Retina (tissue), 1 donor: ENCODE measurements around the gene WIPI1.
"Not testable (repeated sequence)": the region's sequence is repeated elsewhere in the genome, so short reads cannot be mapped to it uniquely, and the experiment has no call there.

ENCODE experiments used
- DNase-seq: peaks from one replicate; pipeline ENCODE4 v3.0.0-alpha.2; 2016

Gene WIPI1

DNA sequence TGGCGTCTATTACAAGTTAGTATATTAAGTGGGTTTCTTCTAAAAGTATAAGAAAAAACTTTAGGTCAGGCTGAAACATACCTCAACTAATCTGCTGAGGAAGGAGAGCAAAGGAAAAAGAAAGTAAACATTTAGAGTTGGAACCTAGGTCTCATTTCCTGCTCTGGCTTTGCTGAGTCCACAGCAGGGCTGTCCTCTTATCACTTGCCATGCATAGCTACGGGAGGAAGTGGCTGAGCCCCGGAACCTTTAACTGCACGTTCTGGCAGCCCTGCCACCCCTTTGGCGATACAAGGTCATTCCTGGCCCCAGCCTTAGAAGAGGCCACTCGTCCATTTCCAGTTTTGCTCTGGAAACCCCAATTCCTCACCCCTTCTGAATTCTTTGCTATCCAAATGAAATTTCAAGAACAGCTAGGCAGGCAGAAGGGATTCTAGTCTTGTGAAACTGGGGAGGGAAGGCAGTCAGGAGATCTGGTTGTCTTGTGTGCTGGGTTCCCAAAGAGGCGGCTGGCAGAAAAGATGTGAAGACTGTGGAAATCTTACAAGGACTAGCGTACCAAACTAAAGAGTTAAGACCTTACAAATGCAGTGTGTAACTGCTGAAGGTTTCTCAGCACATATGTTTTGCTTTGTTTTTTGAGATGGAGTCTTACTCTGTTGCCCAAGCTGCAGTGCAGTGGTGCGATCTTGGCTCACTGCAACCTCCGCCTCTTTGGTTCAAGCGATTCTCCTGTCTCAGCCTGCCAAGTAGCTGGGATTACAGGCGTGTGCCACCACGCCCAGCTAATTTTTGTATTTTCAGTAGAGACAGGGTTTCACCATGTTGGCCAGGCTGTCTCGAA, 19.1 kb downstream of the WIPI1 start:
- DNase-seq: no peak

DNA sequence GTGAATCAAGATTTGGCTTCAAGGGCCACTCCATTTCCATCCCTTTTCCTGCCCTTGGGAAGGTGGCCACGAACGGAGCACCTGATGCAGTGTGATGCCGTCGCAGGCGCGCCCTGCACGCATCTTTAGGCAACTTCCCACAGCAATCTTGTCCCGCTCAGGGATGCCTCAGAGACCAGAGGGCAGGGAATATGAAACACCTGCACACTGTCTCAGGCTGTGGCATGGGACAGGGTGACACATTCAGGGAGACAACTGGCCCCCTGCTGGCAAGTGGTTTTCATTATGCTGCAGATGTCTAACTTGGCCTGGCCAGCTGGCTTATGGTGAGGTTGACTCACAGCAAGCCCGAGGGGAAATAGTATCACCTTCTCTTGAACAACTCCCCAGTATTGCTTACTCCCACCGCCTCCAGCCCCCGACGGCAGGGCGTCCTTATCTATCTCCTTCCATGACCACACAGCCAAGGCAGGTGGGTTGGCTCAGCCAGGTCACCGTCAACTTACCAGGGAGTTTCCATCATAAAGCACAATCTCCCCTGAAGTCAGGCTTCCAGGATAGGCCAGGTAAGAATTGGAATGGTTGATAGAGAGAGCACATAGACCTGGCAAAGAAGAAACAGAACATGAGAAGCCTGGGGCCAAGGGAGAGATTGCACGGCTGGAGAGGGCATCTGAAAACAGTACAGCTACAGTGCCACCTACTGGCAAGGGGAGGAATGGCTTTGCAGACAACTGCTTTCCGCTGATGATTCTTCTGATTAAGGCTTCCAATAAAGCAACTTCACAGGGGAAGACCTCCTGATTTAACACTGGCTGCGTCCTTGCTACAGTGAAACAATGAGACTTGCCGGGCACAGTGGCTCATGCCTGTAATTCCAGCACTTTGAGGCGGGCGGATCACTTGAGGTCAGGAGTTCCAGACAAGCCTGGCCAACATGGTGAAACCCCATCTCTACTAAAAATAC, 21.1 kb downstream of the WIPI1 start:
- DNase-seq: peak; percentile 81

DNA sequence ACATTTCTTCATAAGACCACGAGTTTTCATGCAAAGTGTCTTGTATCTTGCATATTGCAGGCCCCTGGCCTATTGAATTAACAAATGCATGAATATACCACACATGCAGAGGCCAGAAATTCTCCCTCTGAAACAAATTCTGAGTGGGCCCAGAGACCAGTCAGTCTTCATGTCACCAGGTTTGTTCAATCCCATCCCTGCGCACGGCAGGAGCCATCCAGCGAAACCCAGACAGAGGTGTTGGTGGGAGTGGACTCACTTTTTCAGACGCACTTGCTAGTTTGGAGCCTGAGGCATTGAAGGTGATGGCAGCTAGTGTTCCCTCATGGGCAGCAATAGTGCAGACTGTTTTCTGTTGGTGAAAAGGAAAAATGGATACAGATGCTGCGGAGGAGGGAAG, 21.9 kb downstream of the WIPI1 start:
- no peak for DNase-seq

DNA sequence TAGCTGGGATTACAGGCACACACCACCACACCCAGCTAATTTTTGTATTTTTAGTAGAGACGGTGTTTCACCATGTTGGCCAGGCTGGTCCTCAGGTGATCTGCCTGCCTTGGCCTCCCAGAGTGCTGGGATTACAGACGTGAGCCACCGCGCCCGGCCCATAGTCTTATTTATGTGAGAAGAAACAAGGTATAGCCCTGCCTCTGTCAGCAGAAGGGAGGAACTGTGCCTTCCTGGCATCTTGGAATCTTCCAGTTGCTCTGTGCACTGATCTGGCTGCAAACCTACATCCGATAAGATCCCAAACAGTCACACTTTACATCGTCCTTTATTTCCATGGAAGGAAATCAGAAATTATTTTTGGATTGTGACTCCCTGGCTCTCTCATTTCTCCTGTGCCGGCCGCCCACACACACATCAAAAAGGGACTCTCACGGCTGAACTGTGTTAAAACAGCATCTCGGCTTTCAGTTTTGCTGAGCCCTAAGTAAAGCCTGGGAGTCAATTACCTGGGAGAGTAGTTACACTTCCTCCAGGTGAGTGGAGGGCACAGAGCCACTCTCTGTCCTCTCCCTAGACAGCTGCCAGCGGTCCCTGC, 23.3 kb downstream of the WIPI1 start:
- no peak for DNase-seq

DNA sequence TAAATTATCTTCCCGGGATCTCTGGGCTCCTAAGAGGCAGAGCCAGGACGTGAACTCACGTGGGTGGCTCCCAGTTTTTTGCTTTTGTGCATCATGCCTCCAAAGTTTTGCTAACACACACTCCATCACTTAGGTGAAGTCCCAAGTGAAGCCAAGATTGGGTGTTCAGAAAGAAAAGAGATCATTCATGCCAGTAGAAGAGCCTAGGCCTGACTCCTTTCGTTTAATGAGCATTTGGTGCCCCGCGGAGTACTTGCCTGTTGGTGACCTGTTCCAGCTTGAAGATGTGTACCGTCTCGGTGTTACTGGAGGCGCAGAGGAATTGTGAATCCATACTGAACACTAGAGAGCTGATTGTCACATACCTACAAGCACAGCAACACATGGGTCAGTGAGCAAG, 24.1 kb downstream of the WIPI1 start:
- DNase-seq: no peak

DNA sequence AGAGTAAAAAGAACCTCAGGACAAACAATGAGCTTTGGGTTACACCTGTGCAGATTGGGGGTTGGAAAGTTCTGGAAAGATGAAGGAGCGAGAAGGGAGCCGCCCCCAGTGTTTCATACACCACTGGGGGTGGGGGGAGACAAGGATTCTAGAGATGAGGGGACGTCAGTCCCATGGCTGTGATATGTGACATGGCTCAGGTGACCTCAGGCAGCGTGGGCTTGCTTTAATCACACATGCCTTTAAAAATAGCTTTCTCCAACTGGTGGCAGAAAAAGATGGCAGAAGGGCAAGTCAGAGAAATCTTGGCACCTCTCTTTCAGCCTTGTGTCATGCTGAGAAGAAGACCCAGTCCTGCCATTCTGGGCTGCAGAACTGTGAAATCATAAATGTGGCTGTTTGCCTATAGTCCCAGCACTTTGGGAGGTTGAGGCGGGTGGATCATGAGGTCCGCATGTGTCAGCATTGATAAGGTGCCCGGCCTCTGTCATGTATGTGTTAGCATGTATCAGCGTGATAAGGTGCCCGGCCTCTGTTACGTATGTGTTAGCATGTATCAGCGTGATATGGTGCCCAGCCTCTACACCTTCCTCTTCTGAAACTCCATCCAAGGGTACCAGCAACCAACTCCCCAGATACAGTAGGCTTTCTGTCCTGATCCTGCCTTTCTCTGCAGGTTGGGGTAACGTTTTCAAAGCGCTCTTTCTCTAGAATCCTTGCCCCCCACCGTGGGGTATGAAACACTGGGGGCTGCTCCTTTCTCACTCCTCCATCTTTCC, 25.0 kb downstream of the WIPI1 start:
- no peak for DNase-seq

DNA sequence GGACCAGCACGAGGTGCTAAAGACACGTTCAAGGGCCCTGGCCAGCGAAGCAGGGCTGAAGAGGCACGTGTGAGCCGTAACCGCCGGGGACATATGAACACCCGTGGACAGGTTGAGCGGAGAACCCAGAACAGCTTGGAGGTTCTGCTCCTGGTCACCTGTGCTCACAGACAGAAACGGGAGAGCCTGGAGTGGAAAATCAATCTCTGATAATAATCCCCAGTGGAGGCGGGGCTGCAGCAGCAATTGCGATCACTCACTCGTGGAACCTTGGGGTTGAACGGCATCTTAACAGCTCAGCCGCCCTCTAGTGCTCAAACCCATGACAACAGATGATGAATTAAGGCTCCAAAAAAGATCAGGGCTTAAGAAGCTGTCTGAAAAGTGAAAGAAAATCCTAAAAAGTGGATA, 25.6 kb downstream of the WIPI1 start:
- peak; percentile 40 for DNase-seq

DNA sequence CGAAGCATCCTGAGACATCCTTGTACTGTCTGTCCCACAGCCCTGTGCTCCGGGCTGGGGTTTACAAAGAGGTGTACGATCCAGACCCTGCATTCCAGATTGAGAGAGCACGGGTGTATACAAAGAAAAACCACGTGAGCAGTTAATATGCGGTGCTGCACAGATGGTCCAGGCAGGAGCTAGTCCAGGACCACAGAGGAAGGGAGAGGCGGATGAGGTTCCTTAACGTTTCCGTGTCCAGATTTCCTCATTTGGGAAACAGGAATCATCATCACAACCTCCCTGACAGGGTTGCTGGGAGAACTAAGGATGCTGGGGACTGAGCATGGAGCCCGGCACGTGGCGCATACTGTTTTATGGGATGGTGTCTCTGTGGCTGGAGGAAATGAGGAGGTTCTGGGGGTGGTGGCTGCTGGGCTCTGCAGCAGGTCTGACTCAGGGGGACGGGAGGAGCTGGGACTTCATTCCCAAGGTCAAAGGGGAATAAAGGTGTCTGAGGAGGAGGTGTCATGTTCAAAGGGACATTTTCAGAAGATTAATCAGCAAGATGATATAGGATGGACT, 26.2 kb downstream of the WIPI1 start:
- no peak for DNase-seq

DNA sequence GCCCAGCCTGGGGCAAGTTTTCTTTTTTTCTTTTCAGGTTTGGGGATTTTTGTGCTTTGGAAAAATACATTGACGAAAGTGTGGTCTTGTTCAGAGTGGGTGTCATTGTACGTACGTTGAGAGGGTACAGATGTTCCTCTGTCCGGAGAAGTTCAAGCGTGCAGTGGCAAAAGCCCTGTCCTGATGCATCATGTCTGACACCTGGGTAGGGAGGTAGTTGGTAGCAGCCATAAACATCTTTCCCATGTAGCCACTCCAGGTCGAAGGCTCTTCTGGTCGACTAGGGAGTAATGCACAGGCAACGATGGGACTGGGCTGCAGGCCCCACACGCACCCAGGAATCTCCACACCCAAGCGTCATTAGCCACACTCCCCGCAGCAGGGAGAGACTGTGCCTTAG, 27.4 kb downstream of the WIPI1 start:
- no peak for DNase-seq

DNA sequence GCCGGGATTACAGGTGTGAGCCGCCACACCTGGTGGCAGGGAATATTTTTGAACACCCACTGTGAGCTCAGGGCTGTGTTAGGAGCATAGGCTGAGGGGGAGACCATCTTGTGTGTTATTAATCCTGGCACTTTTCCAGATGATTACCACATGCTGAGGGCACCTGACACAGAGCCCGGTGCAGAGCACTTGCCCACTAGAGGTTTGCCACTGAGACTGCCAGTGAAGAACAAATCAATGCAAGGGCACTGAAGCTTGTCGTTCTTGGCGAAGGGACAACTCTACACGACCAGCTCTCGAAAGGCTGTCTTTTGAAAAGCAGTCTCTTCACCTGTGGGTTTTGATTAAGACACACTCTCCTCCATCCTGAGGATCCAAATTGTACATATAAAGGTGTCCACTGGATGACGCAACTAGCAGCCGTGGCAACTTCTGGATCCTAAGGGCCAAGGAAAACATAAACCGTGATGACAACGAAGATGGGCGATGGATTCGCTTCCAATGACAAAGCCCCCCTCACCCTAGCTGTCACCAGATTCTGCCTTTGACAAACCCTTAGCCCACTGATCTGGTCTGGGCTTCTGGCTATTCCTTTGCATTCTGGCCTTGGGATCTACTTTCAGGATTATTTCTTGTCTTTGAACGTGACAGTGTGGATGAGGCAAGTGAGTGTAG, 28.7 kb downstream of the WIPI1 start:
- DNase-seq: no peak

DNA sequence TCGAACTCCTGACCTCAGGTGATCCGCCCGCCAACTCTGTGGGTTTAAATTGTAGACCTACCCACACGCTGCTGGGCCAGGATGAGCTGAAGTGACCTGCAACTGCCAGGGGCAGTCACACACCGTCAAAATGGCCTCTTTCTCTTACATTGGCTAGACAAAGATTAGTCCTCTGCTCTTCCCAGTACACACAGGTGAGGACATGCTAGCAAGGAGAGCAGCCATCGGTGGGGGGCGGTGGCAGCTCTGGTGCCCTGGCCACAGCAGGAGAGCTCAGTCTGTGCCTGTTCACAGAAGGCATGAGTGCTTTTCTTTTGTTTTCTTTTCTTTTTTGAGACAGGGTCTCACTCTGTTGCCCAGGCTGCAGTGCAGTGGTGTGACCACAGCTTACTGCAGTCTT, 29.7 kb downstream of the WIPI1 start:
- DNase-seq: no peak

DNA sequence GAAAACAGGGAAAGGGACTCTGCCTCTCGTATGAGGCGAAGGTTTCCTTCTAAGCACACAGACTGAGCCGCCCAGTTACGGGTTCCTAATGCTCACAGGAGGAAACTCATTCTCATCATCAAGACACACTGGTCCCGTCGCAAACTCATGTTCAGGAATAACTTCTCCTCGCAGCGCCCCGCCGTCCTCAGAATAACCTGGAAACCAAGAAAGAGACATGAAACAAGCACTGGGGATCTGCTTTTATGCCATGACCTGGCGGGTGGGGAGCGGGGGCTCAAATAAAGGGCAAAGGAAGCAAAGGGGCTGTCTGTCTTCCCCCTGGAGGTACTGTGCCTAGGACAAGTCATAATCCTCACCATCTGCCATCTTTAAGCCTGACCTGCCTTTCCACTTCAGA, 31.3 kb downstream of the WIPI1 start:
- no peak for DNase-seq

DNA sequence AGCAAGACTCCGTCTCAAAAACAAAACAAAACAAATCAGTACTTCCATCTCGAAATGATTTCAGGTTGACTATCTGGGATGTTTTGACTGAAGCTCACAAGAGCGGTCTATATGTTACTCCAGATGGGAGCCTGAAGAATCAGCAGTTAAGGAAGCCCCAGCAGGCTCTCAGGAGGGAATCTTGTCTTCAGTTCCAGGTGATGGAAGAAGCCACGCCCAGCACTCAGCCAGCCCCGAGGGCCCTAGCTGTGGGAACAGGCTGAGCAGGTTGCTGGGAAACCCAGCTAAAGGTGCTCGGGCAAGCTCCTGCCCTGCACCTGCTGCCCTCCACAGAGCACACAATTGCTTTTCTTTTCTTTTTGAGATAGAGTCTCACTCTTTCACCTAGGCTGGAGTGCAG, 32.4 kb downstream of the WIPI1 start:
- no peak for DNase-seq

DNA sequence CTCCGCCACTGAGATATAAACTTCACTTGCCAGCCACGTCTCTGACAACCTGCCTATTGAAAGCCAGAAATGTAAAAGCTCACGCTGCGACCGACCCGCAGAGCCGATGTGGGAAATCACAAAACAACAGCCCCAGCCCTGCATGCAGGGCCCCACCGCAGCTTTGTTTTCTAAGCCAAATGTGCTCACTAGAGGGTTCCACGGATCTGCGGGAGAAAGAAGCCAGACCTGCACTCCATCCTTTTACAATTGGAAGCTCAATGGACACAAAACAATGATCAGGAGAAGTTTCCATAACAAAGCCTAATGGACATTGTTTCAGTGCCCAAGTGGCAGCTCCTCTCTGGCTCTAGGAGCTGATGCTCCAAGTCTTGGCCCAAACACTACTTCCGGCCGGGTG, 33.1 kb downstream of the WIPI1 start:
- no peak for DNase-seq

DNA sequence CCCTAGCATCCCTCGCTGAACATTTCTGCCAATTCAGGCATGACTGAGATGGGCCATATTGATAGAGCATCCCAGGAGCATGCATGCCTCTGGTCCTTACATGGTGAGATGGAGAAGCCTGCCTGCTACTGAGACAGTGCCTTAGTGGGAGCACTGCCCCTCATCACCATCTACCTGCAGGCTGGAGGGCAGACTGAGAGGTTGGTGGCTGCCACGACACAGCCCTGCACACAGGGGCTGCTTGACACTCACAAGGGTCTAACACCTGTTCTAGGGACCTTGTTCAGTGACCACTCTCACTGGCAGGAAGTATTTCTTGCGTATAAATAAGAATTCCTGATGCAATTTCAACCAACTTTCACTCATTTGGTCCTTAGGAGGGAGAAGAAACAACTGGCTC, 34.0 kb downstream of the WIPI1 start:
- DNase-seq: no peak

DNA sequence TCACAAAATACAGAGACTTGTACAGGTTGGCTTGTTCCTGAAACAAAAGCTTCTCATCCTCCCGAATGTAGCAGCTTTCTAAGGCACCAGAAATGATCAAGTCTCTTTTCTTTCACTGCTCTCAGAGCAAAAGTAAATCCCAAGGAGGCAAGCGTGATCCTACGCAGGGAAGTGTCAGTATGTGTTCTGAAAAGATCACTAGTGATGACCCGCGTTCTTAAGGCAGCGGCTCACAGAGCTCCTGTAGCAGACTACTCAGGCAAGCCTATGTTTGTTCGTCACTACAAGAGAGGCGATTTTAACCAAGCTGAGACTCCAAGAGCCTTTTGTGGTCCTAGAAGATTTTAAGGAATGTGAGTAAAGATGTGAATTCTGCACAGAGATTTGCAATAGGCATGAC, 34.5 kb downstream of the WIPI1 start:
- no peak for DNase-seq

DNA sequence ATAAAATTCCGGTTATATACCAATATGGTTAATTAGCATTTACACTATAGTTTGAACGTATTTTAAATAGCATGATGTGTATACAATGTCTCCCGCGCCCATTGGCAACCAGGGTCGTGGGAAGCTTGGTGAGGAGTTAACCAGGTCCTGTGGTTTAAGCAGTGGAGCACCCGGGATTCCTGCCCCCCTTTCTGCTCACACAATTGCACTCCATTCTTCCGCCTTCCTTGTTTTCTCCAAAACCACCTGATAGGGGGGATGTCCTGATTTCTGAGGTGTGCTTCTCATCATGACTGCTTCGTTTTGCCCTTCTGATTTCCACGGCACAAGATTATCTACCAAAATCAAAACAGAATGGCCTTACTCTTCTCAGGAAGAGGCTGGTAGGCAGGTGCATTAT, 35.8 kb downstream of the WIPI1 start:
- no peak for DNase-seq

DNA sequence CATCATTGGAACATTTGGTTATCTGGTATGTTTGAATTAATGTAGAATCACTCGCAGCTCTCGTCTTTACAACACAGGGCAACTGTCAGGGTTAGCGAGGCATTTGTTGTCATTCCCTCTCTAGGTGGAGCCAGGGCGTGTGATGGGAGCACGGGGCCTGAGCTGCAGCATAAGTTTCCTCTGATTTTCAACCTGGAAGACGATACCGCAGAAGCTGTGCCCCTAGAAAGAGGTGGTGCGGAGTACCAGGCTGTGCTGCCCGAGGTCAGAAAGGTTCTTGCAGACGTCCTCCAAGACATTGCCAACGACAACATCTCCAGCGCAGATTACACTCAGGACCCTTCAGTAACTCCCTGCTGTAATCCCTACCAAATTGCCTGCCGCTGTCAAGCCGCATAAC, 37.2 kb downstream of the WIPI1 start:
- no peak for DNase-seq

DNA sequence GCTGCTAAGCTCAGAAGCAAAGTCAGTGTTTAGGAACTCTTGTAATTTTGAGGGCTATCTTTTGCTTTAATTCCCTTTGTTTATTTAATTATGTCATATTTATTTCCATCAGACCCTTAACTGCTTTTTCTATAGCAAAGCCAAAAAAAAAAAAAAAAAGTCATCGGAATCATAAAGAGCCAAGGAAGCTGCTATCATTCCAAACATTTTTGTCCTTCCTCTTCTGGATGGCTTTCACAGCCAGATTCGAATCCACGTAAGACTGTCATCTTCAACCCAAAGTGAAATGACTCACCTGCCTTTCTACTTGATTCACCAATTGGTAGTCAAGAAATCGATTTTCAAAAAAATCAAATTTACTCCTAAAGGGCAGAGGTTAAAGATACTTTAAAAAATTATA, 38.4 kb downstream of the WIPI1 start:
- DNase-seq: no peak

DNA sequence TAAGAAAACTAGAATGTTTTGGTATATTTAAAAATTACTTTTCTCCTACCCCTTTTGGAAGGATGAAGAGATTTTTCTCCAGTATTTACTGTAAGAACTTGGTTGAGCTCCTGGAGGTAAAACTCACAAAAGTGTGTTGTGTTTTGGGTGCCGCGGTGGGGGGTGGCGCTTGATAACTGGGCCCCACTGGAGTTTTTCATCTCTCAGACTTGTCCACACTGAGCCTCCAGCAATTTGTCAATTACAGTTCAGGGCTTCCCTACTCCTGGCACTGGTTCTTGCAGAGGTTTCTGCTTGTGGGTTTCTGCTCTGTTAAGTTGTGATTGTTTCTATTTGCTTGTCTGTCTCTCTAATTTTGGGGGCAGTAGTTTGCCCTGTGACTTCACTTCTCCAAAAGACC, 40.0 kb downstream of the WIPI1 start:
- DNase-seq: no peak

DNA sequence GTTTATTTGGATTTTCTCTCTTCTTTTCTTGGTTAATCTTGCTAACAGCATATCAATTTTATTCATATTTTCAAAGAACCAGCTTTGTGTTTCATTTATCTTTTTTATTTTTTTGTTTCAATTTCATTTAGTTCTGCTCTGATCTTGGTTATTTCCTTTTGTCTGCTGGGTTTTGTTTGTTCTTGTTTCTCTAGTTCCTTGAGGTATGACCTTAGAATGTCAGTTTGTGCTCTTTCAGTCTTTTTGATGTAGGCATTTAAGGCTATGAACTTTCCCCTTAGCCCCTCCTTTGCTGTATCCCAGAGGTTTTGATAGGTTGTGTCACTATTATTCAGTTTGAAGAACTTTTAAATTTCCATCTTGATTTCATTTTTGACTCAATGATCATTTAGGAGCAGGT, 42.4 kb downstream of the WIPI1 start:
- DNase-seq: not testable (repeated sequence)
